ENCODE measurements around the gene PIK3R5.

The PIK3R5 gene

GRCh38 chr17:8952191-8952590 lies 13.3 kb downstream of the PIK3R5 start:
- DNase-seq: no peak

DNA sequence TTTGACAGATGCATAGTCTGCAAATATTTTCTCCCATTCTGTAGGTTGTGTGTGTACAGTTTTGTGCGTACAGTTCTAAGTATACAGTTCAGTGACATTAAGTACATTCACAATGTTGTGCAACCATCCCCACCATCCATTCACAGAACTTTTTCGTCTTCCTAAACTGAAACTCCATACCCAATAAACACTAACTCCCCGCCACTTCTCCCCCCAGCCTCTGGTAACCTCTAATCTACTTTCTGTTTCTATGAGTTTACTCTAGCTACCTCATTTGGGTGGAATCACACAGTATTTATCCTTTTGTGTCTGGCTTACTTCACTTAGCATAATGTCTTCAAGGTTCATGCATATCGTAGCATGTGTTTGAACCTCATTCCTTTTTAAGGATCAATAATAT lies 14.3 kb downstream of the PIK3R5 start:
- DNase-seq: no peak

DNA sequence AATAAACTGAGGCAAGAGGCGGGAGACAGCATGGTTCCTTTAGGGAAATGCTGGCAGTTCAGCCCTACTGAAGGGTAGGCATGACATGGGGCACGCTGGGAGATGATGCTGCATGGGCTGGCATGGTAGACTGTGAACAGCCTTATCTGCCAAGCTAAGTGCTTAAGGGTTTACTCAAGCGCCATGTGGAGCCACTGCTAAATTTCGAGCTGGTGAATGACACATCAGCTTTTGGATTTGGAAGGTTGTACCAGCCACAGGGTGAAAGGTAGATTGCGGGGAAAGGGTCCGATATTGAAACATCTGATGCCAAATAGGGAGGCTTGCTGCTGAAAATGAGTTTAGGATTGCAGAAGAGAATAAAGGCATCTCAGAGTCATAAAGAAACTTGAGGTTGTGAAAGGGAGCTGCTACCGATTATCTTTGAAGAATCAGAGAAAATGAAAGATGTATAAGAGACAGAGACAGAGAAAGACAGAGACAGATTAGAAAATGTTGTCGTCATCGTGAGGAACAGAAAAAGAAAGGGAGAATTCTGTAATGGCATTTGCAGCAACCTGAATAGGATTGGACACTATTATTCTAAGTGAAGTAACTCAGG lies 16.3 kb downstream of the PIK3R5 start:
- DNase-seq: no peak

DNA sequence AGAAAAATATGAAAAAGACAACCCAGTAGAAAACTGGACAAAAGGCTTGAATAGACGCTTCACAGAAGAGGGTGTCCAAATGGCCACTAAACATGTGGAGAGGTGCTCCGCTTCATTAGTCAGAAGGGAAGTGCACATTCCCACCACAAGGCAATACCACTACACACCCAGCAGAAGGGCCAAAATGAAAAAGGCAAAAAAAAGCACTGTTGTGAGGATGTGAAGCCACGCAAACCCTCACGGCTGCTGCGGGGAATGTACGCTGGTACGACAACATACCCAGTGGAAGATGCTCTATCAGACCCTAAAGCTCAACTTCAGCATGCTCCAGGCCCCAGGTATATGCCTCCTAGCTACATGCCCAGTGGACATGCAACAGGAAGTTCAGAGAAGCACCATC lies 17.0 kb downstream of the PIK3R5 start:
- DNase-seq: no peak

GRCh38 chr17:8947201-8947600 lies 18.3 kb downstream of the PIK3R5 start:
- no peak for DNase-seq

GRCh38 chr17:8946476-8946875 lies 19.0 kb downstream of the PIK3R5 start:
- no peak for DNase-seq

- DNase-seq: no peak
These were observed 19.4 kb downstream of the PIK3R5 start for GRCh38 chr17:8946071-8946470.

DNA sequence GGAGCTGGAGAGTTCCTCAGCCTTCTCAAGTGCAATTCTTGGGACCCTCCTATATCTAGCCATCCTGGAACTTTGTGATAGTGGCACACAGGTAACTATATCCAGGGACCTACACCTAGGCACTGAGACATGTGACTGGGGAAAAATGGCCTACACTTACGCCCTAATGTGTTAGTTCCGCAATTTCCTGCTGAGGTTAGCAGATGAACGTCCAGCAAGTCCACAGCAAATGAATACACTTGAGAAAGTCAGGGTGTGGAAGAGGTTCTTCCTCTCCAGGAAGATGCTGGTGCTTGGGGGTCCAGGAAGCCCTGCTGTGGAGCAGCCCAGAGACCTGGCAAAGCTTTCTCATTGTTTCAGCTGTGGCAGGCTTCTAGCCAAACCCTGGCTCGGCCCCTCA lies 20.8 kb downstream of the PIK3R5 start:
- no peak for DNase-seq

DNA sequence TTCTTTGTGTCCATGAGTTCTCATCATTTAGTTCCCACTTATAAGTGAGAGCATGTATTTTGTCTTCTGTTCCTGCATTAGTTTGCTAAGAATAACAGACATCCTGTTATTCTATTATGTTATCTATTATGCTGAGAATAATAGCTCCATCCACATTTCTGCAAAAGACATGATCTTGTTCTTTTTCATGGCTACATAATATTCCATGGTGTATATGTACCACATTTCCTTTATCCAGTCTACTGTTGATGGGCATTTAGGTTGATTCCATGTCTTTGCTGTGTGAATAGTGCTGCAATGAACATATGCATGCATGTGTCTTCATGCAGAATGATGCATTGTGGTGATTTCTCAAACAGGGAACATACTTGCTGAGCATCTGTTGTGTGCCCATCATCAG lies 21.4 kb downstream of the PIK3R5 start:
- DNase-seq: no peak

DNA sequence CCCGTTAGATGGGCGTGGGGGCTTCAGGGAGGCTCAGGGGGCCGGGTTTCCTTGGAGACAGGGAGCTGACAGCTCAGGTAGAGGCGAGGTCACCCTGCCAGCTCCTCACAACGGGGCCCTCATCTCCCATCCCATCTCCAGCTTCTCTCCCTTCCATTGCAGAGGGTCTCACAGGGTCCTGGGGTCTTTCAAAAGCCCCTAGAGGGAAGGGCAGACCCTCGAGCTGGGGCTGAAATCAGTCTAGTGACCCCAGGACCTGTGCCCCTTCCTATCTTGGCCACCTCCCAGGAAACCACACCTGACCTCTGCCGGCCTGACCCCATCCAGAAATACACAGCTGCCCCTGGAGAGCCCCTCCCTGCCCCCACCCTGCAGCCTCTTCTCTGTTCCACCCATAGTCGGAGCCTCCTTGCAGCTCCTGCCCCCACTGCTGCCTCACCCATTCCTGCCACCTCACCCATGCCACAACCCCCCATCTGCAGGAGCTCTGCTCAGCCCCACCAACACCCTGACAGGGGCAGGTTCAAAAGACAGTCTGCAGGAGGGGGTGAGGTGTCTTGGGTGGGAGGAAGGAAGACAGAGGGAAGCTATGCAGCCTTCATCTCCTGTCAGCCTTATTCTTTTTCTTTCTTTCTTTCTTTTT lies 23.4 kb downstream of the PIK3R5 start:
- no peak for DNase-seq

- no peak for DNase-seq
These were observed 24.0 kb downstream of the PIK3R5 start for GRCh38 chr17:8941520-8941919.

DNA sequence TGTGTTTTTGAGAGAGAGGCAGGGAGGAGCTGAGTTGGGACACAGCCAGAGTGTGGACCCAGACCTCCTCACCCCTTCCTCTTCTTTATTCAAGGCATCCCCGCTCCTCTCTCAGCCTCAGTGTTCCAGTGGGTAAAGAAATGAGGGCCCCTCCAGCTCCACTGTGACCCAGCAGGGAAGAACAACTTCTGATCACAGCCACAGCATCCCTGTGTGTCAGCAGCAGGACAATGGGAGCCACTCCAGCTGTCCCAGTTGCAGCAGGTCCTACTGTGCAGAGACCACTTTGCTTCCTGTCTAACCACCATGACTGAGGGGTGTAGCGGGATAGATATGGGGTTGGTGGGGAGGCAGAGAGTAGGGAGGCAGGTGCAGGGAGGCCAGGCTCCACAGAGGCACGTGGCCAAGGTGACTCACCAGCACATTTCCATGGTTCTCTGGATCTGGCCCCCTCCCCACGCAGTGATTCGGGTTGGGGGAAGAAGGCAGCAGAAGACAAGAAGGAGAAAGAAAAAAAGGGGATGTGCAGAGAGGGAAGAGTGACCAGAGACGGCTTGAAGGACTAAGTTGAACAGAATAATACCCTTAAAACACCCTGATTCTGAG lies 24.5 kb downstream of the PIK3R5 start:
- DNase-seq: no peak

- no peak for DNase-seq
These were observed 25.8 kb downstream of the PIK3R5 start for GRCh38 chr17:8939496-8940334.

- DNase-seq: no peak
These were observed 26.6 kb downstream of the PIK3R5 start for GRCh38 chr17:8938933-8939332.

DNA sequence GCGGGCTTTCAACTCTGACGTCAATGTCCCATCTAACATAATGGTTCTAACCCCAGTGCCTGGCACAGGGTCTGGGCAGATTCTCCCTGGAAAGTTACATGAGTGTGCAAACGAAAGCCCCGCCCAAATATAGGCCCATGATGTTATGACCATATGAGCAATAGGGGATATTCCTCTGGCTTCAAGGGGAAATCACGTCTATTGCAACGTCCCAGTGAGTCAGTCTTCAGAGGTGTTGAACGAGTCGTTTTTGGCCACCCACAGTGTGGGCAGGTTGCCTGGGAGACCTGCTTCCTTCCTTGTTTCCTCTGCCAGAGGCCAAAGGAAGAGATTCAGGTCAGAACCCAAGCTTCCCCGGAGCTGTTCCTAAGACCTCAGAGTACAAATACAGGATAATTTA lies 30.3 kb downstream of the PIK3R5 start:
- DNase-seq: no peak

- DNase-seq: no peak
These were observed 31.2 kb downstream of the PIK3R5 start for GRCh38 chr17:8934346-8934745.

DNA sequence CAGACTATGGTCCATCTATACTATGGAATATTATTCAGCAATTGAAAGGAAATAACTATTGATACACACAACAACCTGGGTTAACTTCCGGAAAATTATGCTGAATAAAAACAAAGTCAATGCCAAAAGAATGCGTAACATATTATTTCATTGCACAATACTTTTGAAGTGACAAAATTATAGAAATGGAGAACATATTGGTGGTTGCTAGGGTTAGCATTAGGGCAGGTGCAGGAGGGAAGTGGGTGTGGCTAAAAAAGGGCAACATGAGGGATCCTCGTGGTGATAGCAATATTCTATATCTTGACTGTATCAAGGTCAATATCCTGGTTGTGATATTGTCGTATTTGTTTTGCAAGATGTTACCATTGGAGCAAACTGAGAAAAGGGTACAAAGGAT lies 34.9 kb downstream of the PIK3R5 start:
- DNase-seq: no peak

DNA sequence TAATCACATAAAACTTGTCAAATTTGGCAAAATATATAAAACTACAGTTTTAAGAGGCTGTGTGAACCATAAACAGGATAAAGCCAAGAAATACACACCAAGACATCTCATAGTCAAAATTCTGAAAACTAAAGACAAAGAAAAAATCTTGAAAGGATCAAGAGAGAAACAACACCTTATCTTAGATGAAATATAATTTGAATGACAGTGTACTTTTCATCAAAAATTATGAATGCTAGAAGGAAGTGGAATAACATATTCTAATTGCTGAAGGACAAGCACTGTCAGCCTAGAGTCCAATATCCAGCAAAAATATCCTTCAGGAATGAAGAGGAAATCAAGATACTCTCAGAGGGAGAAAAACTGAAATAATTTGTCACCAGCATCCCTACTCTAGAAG lies 37.2 kb downstream of the PIK3R5 start:
- DNase-seq: no peak

DNA sequence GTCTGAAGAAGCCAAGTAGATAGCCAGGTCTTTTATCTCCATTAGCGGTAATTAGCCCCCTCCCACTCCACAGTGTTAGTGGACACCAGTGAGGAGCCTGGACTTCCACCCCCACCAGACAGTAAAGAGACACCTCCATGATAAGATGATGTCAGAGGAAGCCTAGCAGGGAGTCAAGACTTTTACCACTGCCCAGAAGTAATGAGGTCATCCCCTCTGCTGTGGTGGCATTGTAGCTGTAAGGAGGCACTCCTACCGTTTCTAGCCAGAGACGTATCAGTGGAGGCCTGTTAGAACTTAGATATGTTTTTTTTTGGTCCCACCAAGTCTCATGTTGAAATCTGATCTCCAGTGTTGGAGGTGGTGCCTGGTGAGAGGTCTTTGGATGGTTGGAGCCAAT lies 38.1 kb downstream of the PIK3R5 start:
- no peak for DNase-seq

DNA sequence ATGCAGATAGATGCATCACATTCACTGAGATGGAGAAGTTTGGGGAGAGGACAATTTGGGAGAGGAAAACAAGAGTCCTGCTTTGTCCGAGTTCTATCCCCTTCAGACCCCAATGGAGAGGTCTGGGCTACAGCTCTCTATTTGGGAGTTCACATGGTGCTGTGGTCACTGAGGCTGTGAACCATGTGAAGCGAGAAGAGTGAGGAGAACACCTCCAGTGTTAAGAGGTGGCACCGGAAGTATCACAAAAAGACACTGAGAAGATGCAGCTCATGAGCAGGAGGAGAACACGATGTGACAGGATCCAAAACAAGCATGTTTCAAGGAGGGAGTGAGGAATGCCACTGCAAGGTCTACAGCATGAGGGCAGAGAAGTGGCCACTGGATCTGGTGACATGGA lies 39.7 kb downstream of the PIK3R5 start:
- no peak for DNase-seq

- DNase-seq: no peak
These were observed 40.4 kb downstream of the PIK3R5 start for GRCh38 chr17:8925141-8925540.

- no peak for DNase-seq
These were observed 40.9 kb downstream of the PIK3R5 start for GRCh38 chr17:8924595-8924994.

- DNase-seq: no peak
These were observed 41.7 kb downstream of the PIK3R5 start for GRCh38 chr17:8923762-8924161.

GRCh38 chr17:8922928-8923327 lies 42.6 kb downstream of the PIK3R5 start:
- DNase-seq: no peak

All from NCI-H524 (cell line).